Colon (tissue), 2 donors: Measurements from ENCODE around the gene TTC4.

Experiments
- FAIRE-seq: peaks from 2 replicates; lab custom pipeline; 2012; peaks lifted over from hg19 to GRCh38; lab: Jason Lieb, UNC
- donor health status: control.
- donor health status: control.

TTC4 gene

GRCh38 chr1:54703471-54703870, 12.2 kb upstream of the TTC4 start:
- FAIRE-seq: no peak

GRCh38 chr1:54705153-54705552, 10.5 kb upstream of the TTC4 start:
- no peak for FAIRE-seq

GRCh38 chr1:54706419-54706818, 9.2 kb upstream of the TTC4 start:
- no peak for FAIRE-seq

- no peak for FAIRE-seq
Observed at GRCh38 chr1:54708385-54708784, 7.3 kb upstream of the TTC4 start.

GRCh38 chr1:54709547-54710292, 5.9 kb upstream of the TTC4 start:
- no peak for FAIRE-seq

GRCh38 chr1:54710434-54710833, 5.2 kb upstream of the TTC4 start:
- FAIRE-seq: no peak

- no peak for FAIRE-seq
Observed at GRCh38 chr1:54710841-54711240, 4.8 kb upstream of the TTC4 start.

- no peak for FAIRE-seq
Observed at GRCh38 chr1:54711536-54711935, 4.1 kb upstream of the TTC4 start.

GRCh38 chr1:54714881-54715492, 674 bp upstream of the TTC4 start:
- no peak for FAIRE-seq

- no peak for FAIRE-seq
Observed at GRCh38 chr1:54716299-54717047, 812 bp downstream of the TTC4 start.

- FAIRE-seq: no peak
Observed at GRCh38 chr1:54721719-54722118, 6.1 kb downstream of the TTC4 start.

GRCh38 chr1:54723985-54724384, 8.3 kb downstream of the TTC4 start:
- FAIRE-seq: no peak

- no peak for FAIRE-seq
Observed at GRCh38 chr1:54724771-54725170, 9.1 kb downstream of the TTC4 start.

- no peak for FAIRE-seq
Observed at GRCh38 chr1:54728027-54728426, 12.4 kb downstream of the TTC4 start.

GRCh38 chr1:54736685-54737084, 21.0 kb downstream of the TTC4 start:
- FAIRE-seq: no peak

- no peak for FAIRE-seq
Observed at GRCh38 chr1:54738244-54738643, 22.6 kb downstream of the TTC4 start.

GRCh38 chr1:54741531-54741930, 25.9 kb downstream of the TTC4 start:
- FAIRE-seq: no peak

GRCh38 chr1:54742282-54742681, 26.6 kb downstream of the TTC4 start:
- no peak for FAIRE-seq

- no peak for FAIRE-seq
Observed at GRCh38 chr1:54743416-54744226, 28.0 kb downstream of the TTC4 start.

GRCh38 chr1:54744696-54745095, 29.0 kb downstream of the TTC4 start:
- FAIRE-seq: no peak

GRCh38 chr1:54745274-54745673, 29.6 kb downstream of the TTC4 start:
- FAIRE-seq: no peak

GRCh38 chr1:54745864-54746263, 30.2 kb downstream of the TTC4 start:
- FAIRE-seq: no peak
